Measurements from ENCODE around the gene TSLP.

The TSLP gene

GRCh38 chr5:111060169-111060568 is 11.3 kb upstream of the TSLP start:
- DNase-seq, result no peak
- intact Hi-C loops (cut with DNase I; ENCODE audit: low total_unique reads), result no loop called here
- TF ChIP-seq CTCF (IDR thresholded peaks at IDR 0.05), result no peak
- H3K27ac ChIP-seq, result no peak overlapping the region
- no peaks in the 10 kb centered on the region for H3K36me3 ChIP-seq
- H3K4me3 ChIP-seq, result no peak overlapping the region
- no peaks in the 10 kb centered on the region for H3K27me3 ChIP-seq
- no peaks in the 10 kb centered on the region for H3K4me1 ChIP-seq
- no peaks in the 10 kb centered on the region for H3K9me3 ChIP-seq

GRCh38 chr5:111061618-111062017 is 9.9 kb upstream of the TSLP start:
- Histone ChIP-seq H3K27me3 (no peaks in the 10 kb centered on the region), H3K9me3 (no peaks in the 10 kb centered on the region), H3K4me3 (no peak overlapping the region), H3K27ac (no peak overlapping the region), H3K36me3 (no peaks in the 10 kb centered on the region), H3K4me1 (no peaks in the 10 kb centered on the region)
- no peak for TF ChIP-seq CTCF (IDR thresholded peaks at IDR 0.05)
- intact Hi-C loops (cut with DNase I; ENCODE audit: low total_unique reads), result no loop called here
- DNase-seq, result no peak

- no peaks in the 10 kb centered on the region for H3K36me3 ChIP-seq
- no peaks in the 10 kb centered on the region for H3K9me3 ChIP-seq
- TF ChIP-seq CTCF (IDR thresholded peaks at IDR 0.05), result peak; percentile 17 to 29
- intact Hi-C loops (cut with DNase I; ENCODE audit: low total_unique reads), result no loop called here
- no peaks in the 10 kb centered on the region for H3K4me1 ChIP-seq
- DNase-seq, result no peak
- no peaks in the 10 kb centered on the region for H3K27me3 ChIP-seq
- no peak overlapping the region for H3K4me3 ChIP-seq
- H3K27ac ChIP-seq, result no peak overlapping the region
Measured at GRCh38 chr5:111063709-111064322, 7.7 kb upstream of the TSLP start.

- intact Hi-C loops (cut with DNase I; ENCODE audit: low total_unique reads), result no loop called here
- Histone ChIP-seq H3K4me3 (no peak overlapping the region), H3K27ac (no peak overlapping the region), H3K4me1 (peaks cover 0 to 16% (median 2%) of the 10 kb centered on the region in 4 donors), H3K9me3 (no peaks in the 10 kb centered on the region), H3K36me3 (no peaks in the 10 kb centered on the region), H3K27me3 (no peaks in the 10 kb centered on the region)
- TF ChIP-seq CTCF (IDR thresholded peaks at IDR 0.05), result no peak
- no peak for DNase-seq
Measured at GRCh38 chr5:111066261-111066938, 5.1 kb upstream of the TSLP start.

- DNase-seq, result no peak
- no peak overlapping the region for H3K4me3 ChIP-seq
- H3K27ac ChIP-seq, result no peak overlapping the region
- H3K4me1 ChIP-seq, result peaks cover 0 to 16% (median 2%) of the 10 kb centered on the region in 4 donors
- intact Hi-C loops (cut with DNase I; ENCODE audit: low total_unique reads), result no loop called here
- no peaks in the 10 kb centered on the region for H3K27me3 ChIP-seq
- H3K9me3 ChIP-seq, result no peaks in the 10 kb centered on the region
- H3K36me3 ChIP-seq, result no peaks in the 10 kb centered on the region
- TF ChIP-seq CTCF (IDR thresholded peaks at IDR 0.05), result no peak
Measured at GRCh38 chr5:111068213-111068612, 3.3 kb upstream of the TSLP start.
